Measurements from ENCODE around the gene SH3GL1.

DNA sequence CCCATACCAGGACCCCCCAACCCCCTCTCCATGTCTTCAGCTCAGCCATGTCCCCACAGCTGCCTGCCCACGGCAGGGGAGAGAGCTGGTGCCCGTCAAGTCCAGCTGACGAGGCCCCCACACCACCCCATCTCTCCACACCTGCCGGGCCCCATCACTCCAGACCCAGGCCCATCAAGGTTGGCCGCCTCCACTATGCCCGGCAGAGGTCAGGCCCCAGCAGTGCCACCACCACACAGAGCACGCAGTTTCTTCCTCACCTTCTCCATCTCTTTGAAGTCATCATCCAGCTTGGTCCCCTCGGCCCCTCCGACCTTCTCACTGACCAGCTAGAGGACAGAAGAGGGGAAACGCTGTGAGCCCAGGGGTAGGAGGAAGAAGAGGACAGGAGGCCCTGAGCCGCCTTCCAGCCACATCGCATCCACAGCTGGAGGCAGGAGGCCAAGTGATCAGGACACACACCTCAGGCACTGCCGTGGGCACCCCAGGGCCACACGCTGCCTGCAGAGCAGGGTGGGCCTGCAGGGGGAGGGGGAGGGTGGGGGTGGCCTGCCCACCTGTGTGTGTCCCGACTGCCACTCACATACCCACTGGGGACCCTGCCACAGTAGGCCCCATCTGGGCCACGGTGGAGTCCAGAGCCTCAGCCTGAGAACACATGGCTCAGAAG is 33.5 kb downstream of the SH3GL1 start:
- TF ChIP-seq, protein P1, sequence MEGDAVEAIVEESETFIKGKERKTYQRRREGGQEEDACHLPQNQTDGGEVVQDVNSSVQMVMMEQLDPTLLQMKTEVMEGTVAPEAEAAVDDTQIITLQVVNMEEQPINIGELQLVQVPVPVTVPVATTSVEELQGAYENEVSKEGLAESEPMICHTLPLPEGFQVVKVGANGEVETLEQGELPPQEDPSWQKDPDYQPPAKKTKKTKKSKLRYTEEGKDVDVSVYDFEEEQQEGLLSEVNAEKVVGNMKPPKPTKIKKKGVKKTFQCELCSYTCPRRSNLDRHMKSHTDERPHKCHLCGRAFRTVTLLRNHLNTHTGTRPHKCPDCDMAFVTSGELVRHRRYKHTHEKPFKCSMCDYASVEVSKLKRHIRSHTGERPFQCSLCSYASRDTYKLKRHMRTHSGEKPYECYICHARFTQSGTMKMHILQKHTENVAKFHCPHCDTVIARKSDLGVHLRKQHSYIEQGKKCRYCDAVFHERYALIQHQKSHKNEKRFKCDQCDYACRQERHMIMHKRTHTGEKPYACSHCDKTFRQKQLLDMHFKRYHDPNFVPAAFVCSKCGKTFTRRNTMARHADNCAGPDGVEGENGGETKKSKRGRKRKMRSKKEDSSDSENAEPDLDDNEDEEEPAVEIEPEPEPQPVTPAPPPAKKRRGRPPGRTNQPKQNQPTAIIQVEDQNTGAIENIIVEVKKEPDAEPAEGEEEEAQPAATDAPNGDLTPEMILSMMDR (IDR thresholded peaks at IDR 0.05): no peak
- TF ChIP-seq POLR2A (IDR thresholded peaks at IDR 0.05): no peak
